ENCODE results near the gene FIGN. TPM values are rescaled to one million over a fixed set of nuclear protein-coding genes. Genes with fewer than 3 reads are reported as not detected.

FIGN gene
- total RNA-seq, 4 donors from 2014 or later, result 1.8 to 3.1 (median 2.8) TPM

- Histone ChIP-seq H3K27ac (no peak overlapping the region), H3K36me3 (no peaks in the 10 kb centered on the region), H3K4me3 (replicated peaks in 1 of 3) (no peak overlapping the region), H3K4me1 (no peaks in the 10 kb centered on the region), H3K9me3 (no peaks in the 10 kb centered on the region), H3K27me3 (no peaks in the 10 kb centered on the region)
- TF ChIP-seq POLR2A (IDR thresholded peaks at IDR 0.05), result no peak
- no peak for TF ChIP-seq CTCF (IDR thresholded peaks at IDR 0.05)
- intact Hi-C loops (cut with DNase I), result no loop called here
- no peak for DNase-seq
- WGBS, 2 donors, result 73 to 79% methylated on average over 1 of the region's 1 CpG
Measured at GRCh38 chr2:163573652-163574051, 162.2 kb downstream of the FIGN start.

- TF ChIP-seq POLR2A (IDR thresholded peaks at IDR 0.05) (no peak), CTCF (IDR thresholded peaks at IDR 0.05) (no peak)
- Histone ChIP-seq H3K36me3 (no peaks in the 10 kb centered on the region), H3K27ac (no peak overlapping the region), H3K9me3 (no peaks in the 10 kb centered on the region), H3K4me3 (replicated peaks in 1 of 3) (no peak overlapping the region), H3K4me1 (no peaks in the 10 kb centered on the region), H3K27me3 (no peaks in the 10 kb centered on the region)
- 93 to 97% methylated on average over 7 of the region's 7 CpGs for WGBS, 2 donors
- intact Hi-C loops (cut with DNase I), result no loop called here
- no peak for DNase-seq
Measured at GRCh38 chr2:163572850-163573249, 163.0 kb downstream of the FIGN start.

- H3K36me3 ChIP-seq, result no peaks in the 10 kb centered on the region
- TF ChIP-seq POLR2A (IDR thresholded peaks at IDR 0.05) (no peak), CTCF (IDR thresholded peaks at IDR 0.05) (no peak)
- H3K4me3 ChIP-seq (replicated peaks in 1 of 3), result no peak overlapping the region
- H3K4me1 ChIP-seq, result no peaks in the 10 kb centered on the region
- no peak overlapping the region for H3K27ac ChIP-seq
- no peaks in the 10 kb centered on the region for H3K27me3 ChIP-seq
- intact Hi-C loops (cut with DNase I), result no loop called here
- no peaks in the 10 kb centered on the region for H3K9me3 ChIP-seq
- 86 to 94% methylated on average over 7 of the region's 7 CpGs for WGBS, 2 donors
- no peak for DNase-seq
Measured at GRCh38 chr2:163571423-163572102, 164.2 kb downstream of the FIGN start.

GRCh38 chr2:163570391-163570790, 165.4 kb downstream of the FIGN start:
- Histone ChIP-seq H3K27me3 (no peaks in the 10 kb centered on the region), H3K4me1 (no peaks in the 10 kb centered on the region), H3K36me3 (no peaks in the 10 kb centered on the region), H3K9me3 (no peaks in the 10 kb centered on the region), H3K4me3 (replicated peaks in 1 of 3) (no peak overlapping the region), H3K27ac (no peak overlapping the region)
- intact Hi-C loops (cut with DNase I), result no loop called here
- TF ChIP-seq CTCF (IDR thresholded peaks at IDR 0.05), result no peak
- TF ChIP-seq POLR2A (IDR thresholded peaks at IDR 0.05), result no peak
- 94 to 98% methylated on average over 3 of the region's 3 CpGs for WGBS, 2 donors
- DNase-seq, result no peak

- intact Hi-C loops (cut with DNase I), result no loop called here
- Histone ChIP-seq H3K4me3 (replicated peaks in 1 of 3) (no peak overlapping the region), H3K9me3 (no peaks in the 10 kb centered on the region), H3K27ac (no peak overlapping the region), H3K4me1 (no peaks in the 10 kb centered on the region), H3K36me3 (no peaks in the 10 kb centered on the region), H3K27me3 (no peaks in the 10 kb centered on the region)
- no peak for DNase-seq
- no peak for TF ChIP-seq POLR2A (IDR thresholded peaks at IDR 0.05)
- no peak for TF ChIP-seq CTCF (IDR thresholded peaks at IDR 0.05)
- WGBS, 2 donors, result 93 to 96% methylated on average over 1 of the region's 1 CpG
Measured at GRCh38 chr2:163565192-163565591, 170.6 kb downstream of the FIGN start.
